ENCODE results near the gene TRIM58.

Gene TRIM58, protein sequence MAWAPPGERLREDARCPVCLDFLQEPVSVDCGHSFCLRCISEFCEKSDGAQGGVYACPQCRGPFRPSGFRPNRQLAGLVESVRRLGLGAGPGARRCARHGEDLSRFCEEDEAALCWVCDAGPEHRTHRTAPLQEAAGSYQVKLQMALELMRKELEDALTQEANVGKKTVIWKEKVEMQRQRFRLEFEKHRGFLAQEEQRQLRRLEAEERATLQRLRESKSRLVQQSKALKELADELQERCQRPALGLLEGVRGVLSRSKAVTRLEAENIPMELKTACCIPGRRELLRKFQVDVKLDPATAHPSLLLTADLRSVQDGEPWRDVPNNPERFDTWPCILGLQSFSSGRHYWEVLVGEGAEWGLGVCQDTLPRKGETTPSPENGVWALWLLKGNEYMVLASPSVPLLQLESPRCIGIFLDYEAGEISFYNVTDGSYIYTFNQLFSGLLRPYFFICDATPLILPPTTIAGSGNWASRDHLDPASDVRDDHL

GRCh38 chr1:247857069-247857984, at the start of gene TRIM58:
Gene TRIM58 (plus strand): TSS chr1:247857187. CDS start chr1:247857247, 60 bp downstream.
- DNase-seq (ENCODE audit: low read depth) = no peak

DNA sequence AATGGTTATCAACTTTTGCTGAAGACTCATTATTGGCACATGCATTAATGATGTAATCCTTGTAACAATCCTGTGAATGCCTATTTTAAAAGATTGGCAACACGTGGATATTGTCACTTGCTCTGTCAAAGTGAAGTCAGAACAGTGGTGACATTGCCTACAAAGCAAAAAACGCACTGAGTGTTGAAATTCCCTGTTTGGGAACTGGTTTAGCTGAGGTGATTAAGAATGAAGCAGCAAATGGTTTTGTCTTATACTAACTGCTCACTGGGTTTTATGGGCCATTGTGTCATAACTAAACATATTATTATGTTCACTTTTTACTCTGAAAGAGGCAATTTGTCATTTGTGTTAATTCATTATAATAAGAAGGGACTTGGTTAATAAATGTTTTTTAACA, 44.4 kb upstream of the TRIM58 start:
- no peak for DNase-seq (ENCODE audit: low read depth)

DNA sequence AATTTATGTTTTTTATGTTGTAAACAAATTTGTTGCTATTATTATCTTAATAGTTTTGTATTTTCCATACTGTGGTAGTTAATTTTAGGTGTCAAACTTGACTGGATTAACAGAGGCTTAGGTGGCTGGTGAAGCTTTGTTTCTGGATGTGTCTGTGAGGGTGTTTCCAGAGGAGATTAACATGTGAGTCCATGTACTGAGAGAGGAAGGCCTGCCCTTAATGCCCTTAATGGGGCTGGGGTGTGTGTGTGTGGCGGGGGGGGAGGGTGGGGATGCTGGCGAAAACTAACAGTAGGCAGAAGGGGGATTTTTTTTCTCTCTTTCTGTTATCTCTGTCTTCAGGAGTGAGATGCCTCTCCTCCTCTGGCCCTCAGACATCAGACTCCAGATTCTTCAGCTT, 34.9 kb upstream of the TRIM58 start:
- DNase-seq (ENCODE audit: low read depth) = no peak

DNA sequence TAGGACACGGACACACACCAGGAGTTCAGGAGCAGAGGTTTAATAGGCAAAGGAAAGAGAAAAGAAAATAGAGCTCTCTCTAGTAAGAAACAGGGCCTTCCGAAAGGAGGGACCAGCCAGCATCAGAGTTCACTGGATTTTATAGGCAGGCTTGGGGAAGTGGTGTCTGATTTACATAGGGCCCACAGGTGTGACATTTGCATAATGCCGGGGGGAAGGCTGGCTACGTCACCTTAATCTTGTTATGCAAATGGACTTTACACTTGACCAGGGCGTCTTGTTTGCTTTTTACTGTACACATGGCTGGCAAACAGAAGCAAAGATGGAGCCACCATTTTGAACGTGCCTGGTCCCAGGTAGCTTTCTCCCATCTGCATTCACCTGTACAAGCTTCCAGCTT, 33.0 kb upstream of the TRIM58 start, which contains the start of gene OR14A16:
TSS of gene OR14A16 (minus strand) at position 97 of the 400 bp plus-strand sequence. CDS start 8,390 bp downstream, outside the sequence.
- no peak for DNase-seq (ENCODE audit: low read depth)

GRCh38 chr1:247825362-247825761, 31.6 kb upstream of the TRIM58 start:
- DNase-seq (ENCODE audit: low read depth) = no peak

- no peak for DNase-seq (ENCODE audit: low read depth)
Observed at GRCh38 chr1:247829656-247830055, 27.3 kb upstream of the TRIM58 start.

DNA sequence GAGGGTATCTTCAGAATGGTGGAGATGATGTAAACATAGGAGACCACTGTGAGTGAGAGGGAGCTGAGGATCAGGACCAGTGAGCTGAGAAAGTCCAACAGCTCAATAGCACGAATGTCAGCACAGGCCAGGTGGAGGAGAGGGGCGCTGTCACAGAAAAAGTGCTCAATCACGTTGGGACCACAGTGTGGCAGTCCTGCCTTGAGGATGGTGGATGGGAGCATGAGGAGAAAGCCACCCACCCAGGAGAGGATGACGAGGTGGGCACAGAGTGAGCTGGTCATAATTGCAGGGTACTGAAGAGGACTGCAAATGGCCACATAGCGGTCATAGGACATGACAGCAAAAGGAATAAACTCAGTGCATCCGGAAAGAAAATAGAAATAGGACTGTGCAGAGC, 23.4 kb upstream of the TRIM58 start:
- DNase-seq (ENCODE audit: low read depth) = no peak

DNA sequence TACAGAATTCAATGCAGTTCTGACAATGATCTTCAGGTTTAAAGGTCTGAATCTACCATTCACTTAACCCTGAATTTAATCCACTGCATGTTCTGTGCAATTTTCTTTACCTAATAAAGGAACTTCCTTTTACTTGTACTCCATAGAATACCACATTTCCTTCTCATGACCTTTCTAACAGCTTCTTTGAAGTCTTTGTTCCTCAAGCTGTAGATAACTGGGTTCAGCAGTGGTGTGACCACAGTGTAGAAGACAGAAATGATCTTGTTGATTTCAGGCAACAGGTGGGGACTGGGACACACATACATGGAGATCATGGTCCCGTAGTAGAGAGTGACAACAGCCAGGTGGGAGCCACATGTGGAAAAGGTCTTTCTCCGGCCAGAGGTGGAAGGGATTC, 16.2 kb upstream of the TRIM58 start:
- DNase-seq (ENCODE audit: low read depth) = no peak

- no peak for DNase-seq (ENCODE audit: low read depth)
Observed at GRCh38 chr1:247841796-247842195, 15.2 kb upstream of the TRIM58 start, which contains the start of gene OR11L1. Gene OR11L1 (minus strand): TSS chr1:247841896. CDS start chr1:247841896, 0 bp downstream.

- no peak for DNase-seq (ENCODE audit: low read depth)
Observed at GRCh38 chr1:247843411-247843810, 13.6 kb upstream of the TRIM58 start.

- no peak for DNase-seq (ENCODE audit: low read depth)
Observed at GRCh38 chr1:247845011-247845692, 11.8 kb upstream of the TRIM58 start.

- no peak for DNase-seq (ENCODE audit: low read depth)
Observed at GRCh38 chr1:247845693-247846017, 11.3 kb upstream of the TRIM58 start.

GRCh38 chr1:247848346-247848745, 8.6 kb upstream of the TRIM58 start:
- DNase-seq (ENCODE audit: low read depth) = no peak

- no peak for DNase-seq (ENCODE audit: low read depth)
Observed at GRCh38 chr1:247849616-247850015, 7.4 kb upstream of the TRIM58 start.

GRCh38 chr1:247854899-247855545, 2.0 kb upstream of the TRIM58 start:
- no peak for DNase-seq (ENCODE audit: low read depth)

DNA sequence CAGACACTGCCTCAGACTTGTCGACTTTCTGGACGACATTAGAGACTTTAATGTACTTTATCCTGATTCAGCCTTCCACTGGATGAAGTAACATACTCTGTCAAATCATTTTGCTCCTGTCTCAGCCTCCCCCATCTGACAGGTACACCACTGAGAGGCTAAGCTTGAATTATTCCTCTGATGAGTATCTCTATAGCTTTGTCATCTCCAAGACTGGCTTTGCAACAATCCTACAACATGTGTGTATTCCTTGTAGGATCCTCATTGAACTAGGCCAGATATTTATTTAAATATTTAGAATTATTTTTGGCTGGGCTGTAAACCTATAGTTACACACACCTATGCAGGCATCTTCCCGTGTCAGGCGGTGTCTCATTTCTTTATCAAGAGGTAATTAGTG, 1.1 kb upstream of the TRIM58 start:
- no peak for DNase-seq (ENCODE audit: low read depth)

DNA sequence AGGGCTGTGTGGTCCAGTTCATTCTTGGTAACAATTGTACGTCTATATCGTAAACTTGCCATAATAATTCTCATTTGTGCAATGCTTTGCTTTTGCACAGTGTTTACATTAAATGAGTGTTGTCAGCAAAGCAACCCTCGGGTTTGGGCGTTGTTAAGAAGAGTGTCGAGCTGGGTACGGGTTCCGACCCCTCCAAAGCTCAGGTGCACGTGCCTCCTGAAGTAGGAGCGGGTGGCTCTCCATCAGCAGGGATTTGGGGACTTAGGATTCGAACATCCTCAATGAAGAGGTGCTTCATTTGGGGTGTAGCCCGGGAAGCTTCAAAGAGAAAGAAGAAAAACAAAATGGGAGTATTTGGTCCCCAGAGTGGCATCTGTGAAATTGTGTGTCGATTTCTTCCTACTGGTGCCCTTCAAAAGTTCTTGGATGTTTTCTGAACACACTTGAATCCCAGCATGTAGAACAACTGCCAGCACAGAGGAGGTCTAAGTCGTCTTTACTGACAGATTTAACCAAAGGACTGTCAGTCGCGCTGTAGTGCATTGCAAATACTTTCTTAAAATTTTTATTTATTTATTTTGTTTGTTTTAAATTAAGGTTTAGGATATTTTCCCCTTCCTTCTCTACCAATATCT, 1.1 kb downstream of the TRIM58 start:
- no peak for DNase-seq (ENCODE audit: low read depth)

- no peak for DNase-seq (ENCODE audit: low read depth)
Observed at GRCh38 chr1:247862756-247863155, 5.8 kb downstream of the TRIM58 start.

DNA sequence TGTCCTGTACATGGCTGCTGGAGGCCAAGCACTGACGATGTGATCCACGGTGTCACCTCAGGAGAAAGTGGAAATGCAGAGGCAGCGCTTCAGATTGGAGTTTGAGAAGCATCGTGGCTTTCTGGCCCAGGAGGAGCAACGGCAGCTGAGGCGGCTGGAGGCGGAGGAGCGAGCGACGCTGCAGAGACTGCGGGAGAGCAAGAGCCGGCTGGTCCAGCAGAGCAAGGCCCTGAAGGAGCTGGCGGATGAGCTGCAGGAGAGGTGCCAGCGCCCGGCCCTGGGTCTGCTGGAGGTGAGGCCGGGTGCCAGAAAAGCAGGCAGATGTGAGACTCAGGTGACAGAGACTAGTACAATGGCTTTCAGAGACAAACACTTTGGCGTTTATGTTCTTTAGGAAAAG, 7.7 kb downstream of the TRIM58 start:
- no peak for DNase-seq (ENCODE audit: low read depth)

DNA sequence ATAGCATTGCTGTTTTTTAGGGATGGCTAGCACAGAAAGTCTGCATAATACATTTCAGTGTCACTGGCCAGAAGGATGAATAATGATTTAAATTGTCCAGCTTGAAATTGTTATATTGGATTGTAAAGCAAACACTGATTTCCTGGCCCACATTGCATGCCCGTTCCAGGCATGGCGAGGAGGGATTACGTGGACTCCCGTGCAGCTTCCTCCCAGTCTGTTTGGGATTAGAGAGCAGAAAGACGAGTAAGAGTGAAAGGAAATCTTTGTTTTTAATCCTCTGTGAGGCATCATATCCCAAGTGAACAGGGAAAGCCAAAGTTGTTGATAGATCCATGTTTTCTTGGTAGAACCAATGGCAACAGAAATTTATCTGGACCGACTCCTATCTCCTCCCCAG, 8.4 kb downstream of the TRIM58 start:
- no peak for DNase-seq (ENCODE audit: low read depth)

- DNase-seq (ENCODE audit: low read depth) = no peak
Observed at GRCh38 chr1:247883346-247883745, 26.4 kb downstream of the TRIM58 start.

Measured in fibroblast of gingiva (primary cell).